A549 (cell line): ENCODE results near the gene GFY.

Experiments
- BHLHE40 ChIP-seq: IDR thresholded peaks from 2 replicates; pipeline ENCODE4 v1.6.1; 2012; ENCODE audit warnings: low read depth, low read length, inconsistent platforms
- HOXA7 ChIP-seq: fragments of 250-450 bp; sonication (Bioruptor Pico); IDR thresholded peaks from 2 replicates; pipeline ENCODE4 v1.5.0; 2020; ENCODE audit warnings: mild to moderate bottlenecking, moderate library complexity
- NR3C1 ChIP-seq: fragments of >200 bp; sonication (Bioruptor Twin); formaldehyde crosslinking; IDR thresholded peaks from 3 replicates; pipeline ENCODE4 v1.6.1; 2017
- POLR2A ChIP-seq: IDR thresholded peaks from 2 replicates; pipeline ENCODE4 v1.6.1; 2012; ENCODE audit warnings: mild to moderate bottlenecking, low read length
- TF ChIP-seq, protein P1 (sequence below): fragments of >200 bp; sonication (Bioruptor Twin); formaldehyde crosslinking; IDR thresholded peaks from 3 replicates; pipeline ENCODE4 v1.5.1; 2016
- TF ChIP-seq, protein P2 (sequence below): fragments of 450-650 bp; IDR thresholded peaks from 2 replicates; pipeline ENCODE4 v1.6.1; 2014; ENCODE audit warnings: antibody characterized with exemption

DNA sequence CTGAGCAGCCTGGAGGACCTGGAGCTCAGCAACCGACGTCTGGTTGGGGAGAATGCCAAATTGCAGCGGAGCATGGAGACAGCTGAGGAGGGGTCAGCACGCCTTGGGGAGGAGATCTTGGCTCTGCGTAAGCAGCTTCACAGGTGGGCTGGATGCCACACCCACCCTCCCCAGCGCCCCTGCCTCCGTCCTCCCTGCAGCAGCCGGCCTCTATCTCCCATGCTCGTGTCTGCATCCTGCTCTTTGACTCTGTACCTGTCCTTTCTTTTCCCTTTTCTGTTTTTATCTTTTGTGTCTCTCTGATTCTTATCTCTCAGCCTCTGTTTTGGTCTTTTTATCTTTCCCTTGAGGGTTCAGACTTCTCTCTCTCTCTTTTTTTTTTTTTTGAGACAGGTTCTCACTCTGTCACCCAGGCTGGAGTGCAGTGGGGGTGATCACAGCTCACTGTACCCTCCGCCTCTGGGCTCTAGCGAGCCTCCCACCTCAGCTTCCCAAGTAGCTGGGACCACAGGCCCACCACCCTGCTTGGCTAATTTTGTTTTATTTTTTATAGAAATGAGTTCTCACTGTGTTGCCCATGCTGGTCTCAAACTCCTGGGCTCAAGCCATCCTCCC lies 27.1 kb upstream of the GFY start:
- TF ChIP-seq BHLHE40: no peak
- TF ChIP-seq, protein P1, sequence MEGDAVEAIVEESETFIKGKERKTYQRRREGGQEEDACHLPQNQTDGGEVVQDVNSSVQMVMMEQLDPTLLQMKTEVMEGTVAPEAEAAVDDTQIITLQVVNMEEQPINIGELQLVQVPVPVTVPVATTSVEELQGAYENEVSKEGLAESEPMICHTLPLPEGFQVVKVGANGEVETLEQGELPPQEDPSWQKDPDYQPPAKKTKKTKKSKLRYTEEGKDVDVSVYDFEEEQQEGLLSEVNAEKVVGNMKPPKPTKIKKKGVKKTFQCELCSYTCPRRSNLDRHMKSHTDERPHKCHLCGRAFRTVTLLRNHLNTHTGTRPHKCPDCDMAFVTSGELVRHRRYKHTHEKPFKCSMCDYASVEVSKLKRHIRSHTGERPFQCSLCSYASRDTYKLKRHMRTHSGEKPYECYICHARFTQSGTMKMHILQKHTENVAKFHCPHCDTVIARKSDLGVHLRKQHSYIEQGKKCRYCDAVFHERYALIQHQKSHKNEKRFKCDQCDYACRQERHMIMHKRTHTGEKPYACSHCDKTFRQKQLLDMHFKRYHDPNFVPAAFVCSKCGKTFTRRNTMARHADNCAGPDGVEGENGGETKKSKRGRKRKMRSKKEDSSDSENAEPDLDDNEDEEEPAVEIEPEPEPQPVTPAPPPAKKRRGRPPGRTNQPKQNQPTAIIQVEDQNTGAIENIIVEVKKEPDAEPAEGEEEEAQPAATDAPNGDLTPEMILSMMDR: no peak
- TF ChIP-seq, protein P2, sequence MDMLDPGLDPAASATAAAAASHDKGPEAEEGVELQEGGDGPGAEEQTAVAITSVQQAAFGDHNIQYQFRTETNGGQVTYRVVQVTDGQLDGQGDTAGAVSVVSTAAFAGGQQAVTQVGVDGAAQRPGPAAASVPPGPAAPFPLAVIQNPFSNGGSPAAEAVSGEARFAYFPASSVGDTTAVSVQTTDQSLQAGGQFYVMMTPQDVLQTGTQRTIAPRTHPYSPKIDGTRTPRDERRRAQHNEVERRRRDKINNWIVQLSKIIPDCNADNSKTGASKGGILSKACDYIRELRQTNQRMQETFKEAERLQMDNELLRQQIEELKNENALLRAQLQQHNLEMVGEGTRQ: no peak
- TF ChIP-seq POLR2A: no peak
- TF ChIP-seq HOXA7 (CRISPR knock-in tag): no peak
- no peak for TF ChIP-seq NR3C1
